Activated CD4-positive, alpha-beta memory T cell treated with anti-CD3 and anti-CD28 coated beads, Interleukin-2, amount 10 ng/mL, durations not matched to agents 7 days and 5 days (primary cell): ENCODE results near the gene VEGFA. TPM values are rescaled to one million over a fixed set of nuclear protein-coding genes. Genes with fewer than 3 reads are reported as not detected.

ENCODE experiments used
- CTCF ChIA-PET: fragments of 350-600 bp; sonication (Branson Sonifier 250); formaldehyde crosslinking; loops from one replicate; lab custom pipeline; 2021; ENCODE audit warnings: antibody characterized with exemption, inconsistent platforms; lab: Charles Lee
- POLR2A ChIA-PET: fragments of 350-600 bp; sonication (Branson Sonifier 250); formaldehyde crosslinking; loops from one replicate; lab custom pipeline; 2021; ENCODE audit warnings: antibody characterized with exemption; lab: Charles Lee
- DNase-seq: peaks from one replicate; pipeline ENCODE4 v3.0.0-alpha.2; 2020
- H3K27ac Mint-ChIP-seq: one replicate; pipeline ENCODE4 v1.8.0; 2021; ENCODE audit warnings: mild to moderate bottlenecking, mixed read lengths
- H3K27me3 Mint-ChIP-seq: one replicate; pipeline ENCODE4 v1.8.0; 2021; ENCODE audit warnings: mixed read lengths
- H3K36me3 Mint-ChIP-seq: one replicate; pipeline ENCODE4 v1.8.0; 2021; ENCODE audit warnings: low read depth, mixed read lengths
- H3K4me1 Mint-ChIP-seq: one replicate; pipeline ENCODE4 v1.8.0; 2021; ENCODE audit warnings: mixed read lengths
- H3K4me3 Mint-ChIP-seq: one replicate; pipeline ENCODE4 v1.8.0; 2021; ENCODE audit warnings: mild to moderate bottlenecking, mixed read lengths
- H3K9me3 Mint-ChIP-seq: one replicate; pipeline ENCODE4 v1.8.0; 2021; ENCODE audit warnings: mixed read lengths
- total RNA-seq, 2 experiments: library from RNA; stranded (reverse); gene quantifications; one replicate each; pipeline ENCODE4 v1.2.3, GENCODE V29; 2021

VEGFA gene
- total RNA-seq, 2 experiments from 2014 or later, result 48.1 to 49.5 TPM

GRCh38 chr6:43740961-43741764 lies 28.8 kb upstream of the VEGFA start:
- Mint-ChIP-seq H3K27me3 (peaks cover 4% of the 10 kb centered on the region), H3K4me3 (no peak overlapping the region), H3K27ac (no peak overlapping the region), H3K4me1 (no peaks in the 10 kb centered on the region), H3K9me3 (no peaks in the 10 kb centered on the region), H3K36me3 (no peaks in the 10 kb centered on the region)
- no peak for DNase-seq
- ChIA-PET POLR2A (no interaction called here), CTCF (no interaction called here)

- Mint-ChIP-seq H3K4me3 (no peak overlapping the region), H3K27me3 (peaks cover 8% of the 10 kb centered on the region), H3K9me3 (no peaks in the 10 kb centered on the region), H3K27ac (no peak overlapping the region), H3K4me1 (no peaks in the 10 kb centered on the region), H3K36me3 (no peaks in the 10 kb centered on the region)
- ChIA-PET POLR2A (no interaction called here), CTCF (no interaction called here)
- DNase-seq, result no peak
These were observed 28.2 kb upstream of the VEGFA start for GRCh38 chr6:43741829-43742228.

- no peak overlapping the region for H3K4me3 Mint-ChIP-seq
- no peaks in the 10 kb centered on the region for H3K9me3 Mint-ChIP-seq
- no peaks in the 10 kb centered on the region for H3K4me1 Mint-ChIP-seq
- H3K27ac Mint-ChIP-seq, result no peak overlapping the region
- H3K27me3 Mint-ChIP-seq, result peaks cover 10% of the 10 kb centered on the region
- ChIA-PET POLR2A (no interaction called here), CTCF (interaction anchor here (0.6 kb wide), 1 partner anchor 50 kb away, joined by 3 read pairs; no protein-coding TSS in a partner anchor)
- DNase-seq, result no peak
- no peaks in the 10 kb centered on the region for H3K36me3 Mint-ChIP-seq
These were observed 27.7 kb upstream of the VEGFA start for GRCh38 chr6:43742285-43742684.

- H3K4me1 Mint-ChIP-seq, result no peaks in the 10 kb centered on the region
- no peaks in the 10 kb centered on the region for H3K36me3 Mint-ChIP-seq
- H3K4me3 Mint-ChIP-seq, result no peak overlapping the region
- ChIA-PET POLR2A (no interaction called here), CTCF (interaction anchor here (0.6 to 1.0 kb wide), 2 partner anchors 25 to 51 kb away, joined by 3 read pairs; no protein-coding TSS in a partner anchor)
- no peak for DNase-seq
- peaks cover 16% of the 10 kb centered on the region for H3K27me3 Mint-ChIP-seq
- H3K27ac Mint-ChIP-seq, result no peak overlapping the region
- H3K9me3 Mint-ChIP-seq, result no peaks in the 10 kb centered on the region
These were observed 26.9 kb upstream of the VEGFA start for GRCh38 chr6:43742931-43743632.

- H3K4me3 Mint-ChIP-seq, result no peak overlapping the region
- ChIA-PET POLR2A (no interaction called here), CTCF (interaction anchor here (1.0 to 1.2 kb wide), 2 partner anchors 9 to 25 kb away, joined by 3 read pairs; no protein-coding TSS in a partner anchor)
These were observed 26.2 kb upstream of the VEGFA start for GRCh38 chr6:43743682-43744381.

GRCh38 chr6:43744491-43744890 lies 25.5 kb upstream of the VEGFA start:
- DNase-seq, result no peak
- H3K4me1 Mint-ChIP-seq, result no peaks in the 10 kb centered on the region
- H3K36me3 Mint-ChIP-seq, result no peaks in the 10 kb centered on the region
- POLR2A ChIA-PET, result interaction anchor here (1.0 kb wide), 1 partner anchor 57 kb away, joined by 5 read pairs; the partner anchor contains the start of gene MRPS18A
- H3K9me3 Mint-ChIP-seq, result no peaks in the 10 kb centered on the region
- no peak overlapping the region for H3K27ac Mint-ChIP-seq
- CTCF ChIA-PET, result interaction anchor here (1.2 kb wide), 2 partner anchors 9 to 26 kb away, joined by 3 read pairs; partner anchors contain the start of gene VEGFA
- H3K27me3 Mint-ChIP-seq, result peaks cover 20% of the 10 kb centered on the region
- no peak overlapping the region for H3K4me3 Mint-ChIP-seq

More at GRCh38 chr6:43743682-43744381, 26.2 kb upstream of the VEGFA start:
- Mint-ChIP-seq H3K27me3 (peaks cover 20% of the 10 kb centered on the region), H3K36me3 (no peaks in the 10 kb centered on the region), H3K4me1 (no peaks in the 10 kb centered on the region), H3K9me3 (no peaks in the 10 kb centered on the region), H3K27ac (no peak overlapping the region)
- no peak for DNase-seq

- POLR2A ChIA-PET, result interaction anchor here (1.0 kb wide), 1 partner anchor 57 kb away, joined by 5 read pairs; the partner anchor contains the start of gene MRPS18A
These were observed 24.9 kb upstream of the VEGFA start for GRCh38 chr6:43744931-43745727.

GRCh38 chr6:43746071-43746470 lies 23.9 kb upstream of the VEGFA start:
- ChIA-PET POLR2A (no interaction called here), CTCF (interaction anchor here (1.1 kb wide), 1 partner anchor 11 kb away, joined by 3 read pairs; no protein-coding TSS in a partner anchor)
- peaks cover 20% of the 10 kb centered on the region for H3K27me3 Mint-ChIP-seq
- no peaks in the 10 kb centered on the region for H3K4me1 Mint-ChIP-seq
- H3K9me3 Mint-ChIP-seq, result no peaks in the 10 kb centered on the region
- H3K4me3 Mint-ChIP-seq, result no peak overlapping the region
- H3K36me3 Mint-ChIP-seq, result no peaks in the 10 kb centered on the region
- H3K27ac Mint-ChIP-seq, result no peak overlapping the region
- DNase-seq, result no peak

More at GRCh38 chr6:43744931-43745727, 24.9 kb upstream of the VEGFA start:
- H3K4me3 Mint-ChIP-seq, result no peak overlapping the region
- H3K27ac Mint-ChIP-seq, result no peak overlapping the region
- no peak for DNase-seq
- no peaks in the 10 kb centered on the region for H3K9me3 Mint-ChIP-seq
- CTCF ChIA-PET, result interaction anchor here (1.2 kb wide), 2 partner anchors 8 to 25 kb away, joined by 3 read pairs; partner anchors contain the start of gene VEGFA
- H3K36me3 Mint-ChIP-seq, result no peaks in the 10 kb centered on the region
- H3K27me3 Mint-ChIP-seq, result peaks cover 20% of the 10 kb centered on the region
- H3K4me1 Mint-ChIP-seq, result no peaks in the 10 kb centered on the region

- H3K27ac Mint-ChIP-seq, result no peak overlapping the region
- no peaks in the 10 kb centered on the region for H3K4me1 Mint-ChIP-seq
- peaks cover 20% of the 10 kb centered on the region for H3K27me3 Mint-ChIP-seq
- no peak overlapping the region for H3K4me3 Mint-ChIP-seq
- POLR2A ChIA-PET, result no interaction called here
- no peaks in the 10 kb centered on the region for H3K9me3 Mint-ChIP-seq
- CTCF ChIA-PET, result interaction anchor here (0.6 to 1.1 kb wide), 2 partner anchors 11 to 408 kb away, joined by 3 read pairs; no protein-coding TSS in a partner anchor
- H3K36me3 Mint-ChIP-seq, result no peaks in the 10 kb centered on the region
- DNase-seq, result no peak
These were observed 23.4 kb upstream of the VEGFA start for GRCh38 chr6:43746613-43747102.

GRCh38 chr6:43747784-43748183 lies 22.2 kb upstream of the VEGFA start:
- no peak for DNase-seq
- H3K4me3 Mint-ChIP-seq, result no peak overlapping the region
- POLR2A ChIA-PET, result no interaction called here

GRCh38 chr6:43748765-43749164 lies 21.2 kb upstream of the VEGFA start:
- no peaks in the 10 kb centered on the region for H3K9me3 Mint-ChIP-seq
- DNase-seq, result no peak
- ChIA-PET POLR2A (no interaction called here), CTCF (interaction anchor here (0.8 to 1.7 kb wide), 4 partner anchors 11 to 61 kb away, joined by 3 to 5 read pairs (median 4); partner anchors contain the start of gene VEGFA)
- H3K27ac Mint-ChIP-seq, result no peak overlapping the region
- H3K4me3 Mint-ChIP-seq, result no peak overlapping the region
- H3K36me3 Mint-ChIP-seq, result no peaks in the 10 kb centered on the region
- no peaks in the 10 kb centered on the region for H3K4me1 Mint-ChIP-seq
- peaks cover 21% of the 10 kb centered on the region for H3K27me3 Mint-ChIP-seq

More at GRCh38 chr6:43747784-43748183, 22.2 kb upstream of the VEGFA start:
- Mint-ChIP-seq H3K36me3 (no peaks in the 10 kb centered on the region), H3K27me3 (peaks cover 20% of the 10 kb centered on the region), H3K4me1 (no peaks in the 10 kb centered on the region), H3K27ac (no peak overlapping the region), H3K9me3 (no peaks in the 10 kb centered on the region)
- CTCF ChIA-PET, result interaction anchor here (1.6 to 1.7 kb wide), 2 partner anchors 12 to 22 kb away, joined by 4 to 5 read pairs; partner anchors contain the start of gene VEGFA
